SK-N-SH treated with all-trans-retinoic acid at 6 μM for 48 hours (cell line): ENCODE measurements around the gene TMEM231.
"Not testable (repeated sequence)": the region's sequence is repeated elsewhere in the genome, so short reads cannot be mapped to it uniquely, and the experiment has no call there.

ENCODE experiments used
- CSDC2 ChIP-seq: fragments of 250-450 bp; sonication (Bioruptor Pico); IDR thresholded peaks from 2 replicates; pipeline ENCODE4 v1.5.0; 2020; ENCODE audit warnings: mild to moderate bottlenecking, moderate library complexity
- OSR1 ChIP-seq: fragments of 250-450 bp; sonication (Bioruptor Pico); IDR thresholded peaks from 2 replicates; pipeline ENCODE4 v1.8.0; 2022; ENCODE audit warnings: moderate library complexity, mild to moderate bottlenecking, inconsistent platforms
- RARB ChIP-seq: fragments of 250-450 bp; sonication (Bioruptor Pico); IDR thresholded peaks from 2 replicates; pipeline ENCODE4 v1.8.0; 2021; ENCODE audit warnings: mild to moderate bottlenecking, moderate library complexity
- TOX ChIP-seq: fragments of 250-450 bp; sonication (Bioruptor Pico); IDR thresholded peaks from 2 replicates; pipeline ENCODE4 v1.8.0; 2021; ENCODE audit warnings: mild to moderate bottlenecking, moderate library complexity, borderline replicate concordance

DNA sequence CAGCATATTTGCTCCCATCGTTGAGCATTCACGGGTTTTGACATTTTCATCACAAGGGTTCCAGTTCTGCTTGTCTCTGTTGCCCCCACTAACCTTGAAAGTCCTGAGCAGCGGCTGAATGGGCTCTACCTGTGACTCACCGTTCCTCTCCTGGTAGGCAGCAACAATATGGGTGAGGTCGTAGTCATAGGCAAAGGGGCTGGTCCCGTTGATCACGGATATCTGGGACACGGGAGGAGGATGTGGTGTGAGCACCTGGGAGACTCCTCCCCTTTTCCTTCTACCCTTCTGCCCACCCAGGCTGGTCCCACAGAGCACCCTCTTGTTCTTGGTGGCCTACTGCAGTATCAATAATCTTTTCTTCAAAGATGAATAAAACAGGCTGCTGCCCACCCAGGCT, 13.6 kb downstream of the TMEM231 start:
- not testable (repeated sequence) for TF ChIP-seq OSR1; RARB (CRISPR knock-in tag); CSDC2 (CRISPR knock-in tag); TOX
